Natural killer cell (primary cell): Measurements from ENCODE around the gene MAP3K21. TPM values are rescaled to one million over a fixed set of nuclear protein-coding genes. Genes with fewer than 3 reads are reported as not detected.

Experiments
- ATAC-seq, 3 donors: fragments of 150-1000 bp in 2 of 3; fragments of 200-7000 bp in 1 of 3; cut with Tn5 transposase; 1 replicate in 1 of 3; 2 replicates in 2 of 3; pipeline ENCODE4 v1.10.0; 2021; ENCODE audit warnings: mild to moderate bottlenecking in 2 of 3, moderate library complexity in 2 of 3
- DNase-seq, 2 donors: peaks; one replicate each; pipeline versions ENCODE4 v3.0.0 to v3.0.0-alpha.2; 2013 to 2021; ENCODE audit warnings: mixed read lengths in 1 of 2
- H3K27ac ChIP-seq: one replicate; pipeline ENCODE4 v1.5.1; 2013; ENCODE audit warnings: mild to moderate bottlenecking, low read length
- H3K27me3 ChIP-seq: one replicate; pipeline ENCODE4 v1.6.1; 2013; ENCODE audit warnings: low read length; ENCODE audit not compliant: control insufficient read depth, insufficient read depth
- H3K36me3 ChIP-seq: one replicate; pipeline ENCODE4 v1.6.1; 2013; ENCODE audit warnings: low read length; ENCODE audit not compliant: control insufficient read depth, insufficient read depth
- H3K4me1 ChIP-seq: one replicate; pipeline ENCODE4 v1.6.1; 2013; ENCODE audit warnings: low read length; ENCODE audit not compliant: control insufficient read depth, insufficient read depth
- H3K4me3 ChIP-seq: one replicate; pipeline ENCODE4 v1.5.1; 2013; ENCODE audit warnings: low read length
- H3K9me3 ChIP-seq: one replicate; pipeline ENCODE4 v1.6.1; 2013; ENCODE audit warnings: low read length; ENCODE audit not compliant: control insufficient read depth, insufficient read depth
- H3K27ac Mint-ChIP-seq, 2 donors: one replicate each; pipeline ENCODE4 v1.8.0; 2022; ENCODE audit warnings: mild to moderate bottlenecking in 2 of 2, mixed read lengths in 2 of 2, moderate library complexity in 1 of 2
- H3K27me3 Mint-ChIP-seq, 2 donors: one replicate each; pipeline ENCODE4 v1.8.0; 2022; ENCODE audit warnings: low read depth in 2 of 2, mixed read lengths in 2 of 2
- H3K36me3 Mint-ChIP-seq: one replicate; pipeline ENCODE4 v1.8.0; 2022; ENCODE audit warnings: mixed read lengths
- H3K4me1 Mint-ChIP-seq, 2 donors: one replicate each; pipeline ENCODE4 v1.8.0; 2022; ENCODE audit warnings: mixed read lengths in 2 of 2
- H3K4me3 Mint-ChIP-seq: one replicate; pipeline ENCODE4 v1.8.0; 2022; ENCODE audit warnings: mild to moderate bottlenecking, moderate library complexity, mixed read lengths
- H3K9me3 Mint-ChIP-seq, 2 donors: one replicate each; pipeline ENCODE4 v1.8.0; 2022; ENCODE audit warnings: mixed read lengths in 2 of 2
- WGBS: methylation state at CpG from one replicate; pipeline ENCODE4 v1.1.7; 2013; ENCODE audit warnings: missing lambda C conversion rate; ENCODE audit not compliant: insufficient coverage; 5-methylcytosine and 5-hydroxymethylcytosine counted together
- intact Hi-C: fragments of 100-400 bp; cut with micrococcal nuclease; formaldehyde crosslinking; loops from one replicate; pipeline ENCODE4 v1.14.2; 2022
- total RNA-seq, 4 donors: library from RNA; stranded (reverse); fragments of 120-200 nt in 1 of 4; gene quantifications; one replicate each; pipeline versions ENCODE4 v1.2.3 to v1.2.4, GENCODE V29; 2013 to 2022
- TF ChIP-seq, protein P1 (sequence below): fragments of 200-600 bp; IDR thresholded peaks from one replicate; pipeline ENCODE4 v1.8.0; 2022; ENCODE audit warnings: antibody characterized with exemption

The MAP3K21 gene
- total RNA-seq, 3 donors from 2014 or later (not counting 1 experiment from before 2014, with no cell fraction given), result 0.14 to 0.70 (median 0.27) TPM

DNA sequence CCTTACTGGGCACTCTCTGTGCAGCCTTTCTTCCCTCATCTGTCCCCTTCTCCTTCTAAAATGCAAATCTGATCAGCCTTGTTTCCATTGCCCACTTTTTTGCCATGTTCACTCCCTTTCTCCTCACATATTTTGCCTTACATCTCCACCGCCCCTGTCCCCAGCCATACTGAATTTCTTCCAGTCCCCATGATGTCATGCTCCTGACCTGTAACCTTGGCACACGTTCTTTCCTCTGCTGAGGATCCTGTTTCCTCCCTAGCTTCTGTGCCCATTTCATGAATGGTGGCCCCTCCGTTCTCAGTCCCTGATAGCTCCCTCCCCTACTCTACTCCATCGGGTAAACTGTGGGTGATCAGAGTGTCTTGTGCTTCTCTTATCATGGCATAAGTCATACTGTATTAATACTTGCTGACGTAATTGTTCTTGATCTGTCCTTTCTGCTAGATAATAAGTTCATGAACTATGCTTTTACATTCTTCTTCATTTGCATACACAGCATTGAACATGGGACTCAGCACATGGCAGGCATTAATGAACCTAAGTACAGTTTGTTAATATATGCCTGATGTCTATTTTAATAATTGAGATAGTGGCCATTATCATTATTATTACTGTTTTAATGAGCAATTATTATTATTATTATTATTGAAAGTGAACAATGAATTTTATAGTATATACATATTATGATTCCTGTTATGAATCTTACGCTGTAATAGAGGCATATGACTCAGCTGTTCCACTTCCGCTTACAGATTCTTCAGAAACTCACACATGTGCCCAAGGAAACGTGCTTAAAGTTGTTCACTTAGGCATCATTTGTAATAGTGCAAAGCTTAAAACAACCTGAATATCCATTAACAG lies 28.5 kb downstream of the MAP3K21 start:
- no peak overlapping the region for H3K27ac ChIP-seq
- Mint-ChIP-seq H3K9me3 (no peaks in the 10 kb centered on the region), H3K4me1 (peaks cover 0 to 5% of the 10 kb centered on the region in 2 donors), H3K27ac (no peak overlapping the region), H3K36me3 (no peaks in the 10 kb centered on the region), H3K4me3 (no peak overlapping the region), H3K27me3 (peaks cover 0 to 6% of the 10 kb centered on the region in 2 donors)
- TF ChIP-seq, protein P1, sequence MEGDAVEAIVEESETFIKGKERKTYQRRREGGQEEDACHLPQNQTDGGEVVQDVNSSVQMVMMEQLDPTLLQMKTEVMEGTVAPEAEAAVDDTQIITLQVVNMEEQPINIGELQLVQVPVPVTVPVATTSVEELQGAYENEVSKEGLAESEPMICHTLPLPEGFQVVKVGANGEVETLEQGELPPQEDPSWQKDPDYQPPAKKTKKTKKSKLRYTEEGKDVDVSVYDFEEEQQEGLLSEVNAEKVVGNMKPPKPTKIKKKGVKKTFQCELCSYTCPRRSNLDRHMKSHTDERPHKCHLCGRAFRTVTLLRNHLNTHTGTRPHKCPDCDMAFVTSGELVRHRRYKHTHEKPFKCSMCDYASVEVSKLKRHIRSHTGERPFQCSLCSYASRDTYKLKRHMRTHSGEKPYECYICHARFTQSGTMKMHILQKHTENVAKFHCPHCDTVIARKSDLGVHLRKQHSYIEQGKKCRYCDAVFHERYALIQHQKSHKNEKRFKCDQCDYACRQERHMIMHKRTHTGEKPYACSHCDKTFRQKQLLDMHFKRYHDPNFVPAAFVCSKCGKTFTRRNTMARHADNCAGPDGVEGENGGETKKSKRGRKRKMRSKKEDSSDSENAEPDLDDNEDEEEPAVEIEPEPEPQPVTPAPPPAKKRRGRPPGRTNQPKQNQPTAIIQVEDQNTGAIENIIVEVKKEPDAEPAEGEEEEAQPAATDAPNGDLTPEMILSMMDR, result no peak
- ATAC-seq (no peak), DNase-seq (peak in 1 of 2 donors; percentile 19)
- intact Hi-C loops, result no loop called here
- H3K9me3 ChIP-seq, result no peaks in the 10 kb centered on the region
- H3K36me3 ChIP-seq, result no peaks in the 10 kb centered on the region
- 77% methylated on average over 7 of the region's 8 CpGs for WGBS
- no peak overlapping the region for H3K4me3 ChIP-seq
- H3K27me3 ChIP-seq, result no peaks in the 10 kb centered on the region
- H3K4me1 ChIP-seq, result no peaks in the 10 kb centered on the region

DNA sequence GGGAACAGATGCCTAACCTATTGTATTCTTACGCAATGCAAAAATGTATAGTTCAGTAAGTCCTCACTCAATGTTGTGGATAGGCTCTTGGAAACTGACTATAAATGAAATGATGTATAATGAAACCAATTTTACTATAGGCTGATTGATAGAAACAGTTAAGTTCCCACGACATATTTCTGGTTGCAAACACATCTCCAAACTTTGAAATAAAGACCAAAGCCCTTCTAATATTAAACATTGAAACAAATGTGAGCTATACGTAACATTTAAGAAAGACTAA lies 29.1 kb downstream of the MAP3K21 start:
- ATAC-seq (no peak), DNase-seq (no peak)
- peaks cover 5 to 7% of the 10 kb centered on the region in 2 donors for H3K27me3 Mint-ChIP-seq
- no peak overlapping the region for H3K27ac ChIP-seq
- H3K9me3 ChIP-seq, result no peaks in the 10 kb centered on the region
- peaks cover 0 to 5% of the 10 kb centered on the region in 2 donors for H3K4me1 Mint-ChIP-seq
- TF ChIP-seq, protein P1, result no peak
- intact Hi-C loops, result no loop called here
- H3K4me3 ChIP-seq, result no peak overlapping the region
- H3K27ac Mint-ChIP-seq, result no peak overlapping the region
- no peak overlapping the region for H3K4me3 Mint-ChIP-seq
- no peaks in the 10 kb centered on the region for H3K36me3 ChIP-seq
- no peaks in the 10 kb centered on the region for H3K36me3 Mint-ChIP-seq
- WGBS, result 80% methylated on average over 2 of the region's 3 CpGs
- H3K27me3 ChIP-seq, result no peaks in the 10 kb centered on the region
- no peaks in the 10 kb centered on the region for H3K9me3 Mint-ChIP-seq
- H3K4me1 ChIP-seq, result no peaks in the 10 kb centered on the region

DNA sequence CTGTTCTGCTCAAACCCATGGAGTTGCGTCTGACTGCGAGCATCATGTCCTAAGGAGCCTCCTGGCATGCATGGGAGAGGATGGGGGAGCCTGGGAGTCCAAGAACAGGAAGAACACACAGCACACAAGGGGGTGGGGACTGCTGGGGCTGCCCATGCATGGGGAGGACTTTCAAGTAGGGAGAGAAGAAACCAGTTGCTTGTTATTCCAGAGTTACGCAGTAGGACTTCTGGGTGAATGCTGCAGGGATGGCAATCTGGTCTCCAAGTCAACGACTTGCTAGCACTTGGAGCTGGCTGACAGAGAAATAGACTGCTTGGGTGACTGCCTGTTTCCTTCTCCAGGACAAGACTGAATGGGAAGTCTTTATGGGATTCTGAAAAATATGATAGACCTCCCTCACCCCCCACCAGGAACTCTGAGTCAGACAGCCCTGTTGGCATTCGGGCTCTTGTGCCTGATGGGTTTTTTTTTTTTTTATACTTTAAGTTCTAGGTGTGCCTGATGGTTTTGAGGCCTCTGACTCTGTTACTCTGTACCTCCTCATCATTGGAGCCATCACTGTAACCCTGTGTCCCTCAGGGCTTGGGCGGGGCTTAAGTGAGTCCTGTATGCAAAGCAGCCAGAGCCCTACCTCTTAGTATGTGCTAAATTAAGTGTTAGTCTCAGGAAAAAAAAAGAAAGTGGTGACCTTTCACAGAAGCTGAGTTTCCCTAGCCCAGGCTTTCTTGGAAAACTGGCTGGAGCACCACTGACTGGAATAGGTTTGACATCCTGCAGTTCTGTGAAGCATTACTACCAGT lies 30.3 kb downstream of the MAP3K21 start:
- Histone ChIP-seq H3K27ac (no peak overlapping the region), H3K4me1 (no peaks in the 10 kb centered on the region), H3K9me3 (no peaks in the 10 kb centered on the region), H3K27me3 (no peaks in the 10 kb centered on the region), H3K4me3 (no peak overlapping the region), H3K36me3 (no peaks in the 10 kb centered on the region)
- peaks cover 9 to 10% of the 10 kb centered on the region in 2 donors for H3K27me3 Mint-ChIP-seq
- H3K27ac Mint-ChIP-seq, result no peak overlapping the region
- TF ChIP-seq, protein P1, result no peak
- DNase-seq, result no peak
- 96% methylated on average over 5 of the region's 6 CpGs for WGBS
- ATAC-seq, result no peak
- H3K4me1 Mint-ChIP-seq, result peaks cover 0 to 5% of the 10 kb centered on the region in 2 donors
- intact Hi-C loops, result no loop called here
- no peak overlapping the region for H3K4me3 Mint-ChIP-seq
- H3K36me3 Mint-ChIP-seq, result no peaks in the 10 kb centered on the region
- no peaks in the 10 kb centered on the region for H3K9me3 Mint-ChIP-seq
